HG03439 (cell line): ENCODE data around the gene UGT1A5.

ENCODE experiments used
- ATAC-seq: cut with Tn5 transposase; IDR thresholded peaks from one replicate; pipeline ENCODE4 v1.9.1; 2021; ENCODE audit warnings: mild to moderate bottlenecking, moderate library complexity; ENCODE audit not compliant: unreplicated experiment

The UGT1A5 gene

DNA sequence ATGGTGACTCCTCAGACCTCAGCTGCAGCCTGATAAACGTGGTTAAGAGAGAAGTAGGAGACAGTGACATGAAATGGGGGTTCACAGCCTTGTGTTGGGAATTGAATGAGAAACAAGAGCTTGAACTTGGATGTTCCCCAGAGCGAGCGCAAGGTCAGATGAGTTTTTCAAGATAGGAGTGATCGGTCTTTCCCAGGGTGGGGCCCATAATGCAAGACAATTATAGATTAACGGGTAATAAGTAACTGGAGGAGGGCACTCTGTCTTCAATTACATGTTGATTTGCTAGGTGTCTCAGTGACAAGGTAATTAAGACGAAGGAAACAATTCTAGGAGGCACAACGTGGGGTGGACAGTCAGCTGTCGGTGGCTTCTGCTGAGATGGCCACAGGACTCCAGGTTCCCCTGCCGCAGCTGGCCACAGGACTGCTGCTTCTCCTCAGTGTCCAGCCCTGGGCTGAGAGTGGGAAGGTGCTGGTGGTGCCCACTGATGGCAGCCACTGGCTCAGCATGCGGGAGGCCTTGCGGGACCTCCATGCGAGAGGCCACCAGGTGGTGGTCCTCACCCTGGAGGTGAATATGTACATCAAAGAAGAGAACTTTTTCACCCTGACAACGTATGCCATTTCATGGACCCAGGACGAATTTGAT lies at the start of gene UGT1A5:
TSS of gene UGT1A5 (plus strand) at position 297 of the 651 bp plus-strand sequence. CDS start at position 382, 85 bp downstream.
- no peak for ATAC-seq

DNA sequence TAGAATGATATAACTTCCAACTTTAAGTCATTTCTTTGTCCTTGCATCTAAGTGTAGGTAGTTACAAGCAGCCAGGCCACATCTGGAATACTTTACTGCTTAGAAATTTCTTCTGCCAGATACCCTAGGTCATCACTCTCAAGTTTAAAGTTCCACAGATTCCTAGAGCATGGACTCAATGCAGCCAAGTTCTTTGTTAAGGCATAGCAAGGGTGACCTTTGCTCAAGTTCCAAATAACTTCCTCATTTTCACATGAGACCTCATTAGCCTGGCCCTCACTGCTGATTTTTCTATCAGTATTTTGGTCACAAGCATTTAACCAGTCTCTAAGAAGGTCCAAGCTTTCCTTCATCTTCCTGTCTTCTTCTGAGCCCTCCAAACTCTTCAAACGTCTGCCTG lies 48.8 kb upstream of the UGT1A5 start:
- no peak for ATAC-seq

DNA sequence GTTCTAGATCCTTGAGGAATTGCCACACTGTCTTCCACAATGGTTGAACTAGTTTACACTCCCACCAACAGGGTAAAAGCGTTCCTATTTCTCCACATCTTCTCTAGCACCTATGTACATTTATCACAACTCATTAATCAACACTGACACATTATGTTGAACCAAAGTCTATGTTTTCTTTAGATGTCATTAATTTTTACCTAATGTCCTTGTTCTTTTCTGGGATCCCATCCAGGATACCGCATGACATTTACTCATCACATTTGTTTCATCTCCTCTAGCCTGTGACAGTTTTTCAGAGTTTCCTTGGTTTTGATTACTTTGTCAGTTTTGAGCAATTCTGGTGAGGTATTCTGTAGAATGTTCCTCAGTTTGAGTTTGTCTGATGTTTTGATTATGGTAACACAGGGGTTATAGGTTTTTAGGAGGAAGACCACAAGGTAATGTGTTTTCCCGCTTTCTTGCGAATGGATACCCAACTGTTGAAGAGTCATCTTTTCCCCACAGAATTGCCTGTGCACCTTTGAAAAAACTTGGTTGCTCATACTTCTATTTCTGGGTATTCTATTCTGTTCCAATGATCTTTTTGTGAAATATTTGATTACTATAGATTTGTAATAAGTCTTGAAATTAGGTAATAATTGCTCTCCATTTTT lies 44.0 kb upstream of the UGT1A5 start:
- no peak for ATAC-seq

DNA sequence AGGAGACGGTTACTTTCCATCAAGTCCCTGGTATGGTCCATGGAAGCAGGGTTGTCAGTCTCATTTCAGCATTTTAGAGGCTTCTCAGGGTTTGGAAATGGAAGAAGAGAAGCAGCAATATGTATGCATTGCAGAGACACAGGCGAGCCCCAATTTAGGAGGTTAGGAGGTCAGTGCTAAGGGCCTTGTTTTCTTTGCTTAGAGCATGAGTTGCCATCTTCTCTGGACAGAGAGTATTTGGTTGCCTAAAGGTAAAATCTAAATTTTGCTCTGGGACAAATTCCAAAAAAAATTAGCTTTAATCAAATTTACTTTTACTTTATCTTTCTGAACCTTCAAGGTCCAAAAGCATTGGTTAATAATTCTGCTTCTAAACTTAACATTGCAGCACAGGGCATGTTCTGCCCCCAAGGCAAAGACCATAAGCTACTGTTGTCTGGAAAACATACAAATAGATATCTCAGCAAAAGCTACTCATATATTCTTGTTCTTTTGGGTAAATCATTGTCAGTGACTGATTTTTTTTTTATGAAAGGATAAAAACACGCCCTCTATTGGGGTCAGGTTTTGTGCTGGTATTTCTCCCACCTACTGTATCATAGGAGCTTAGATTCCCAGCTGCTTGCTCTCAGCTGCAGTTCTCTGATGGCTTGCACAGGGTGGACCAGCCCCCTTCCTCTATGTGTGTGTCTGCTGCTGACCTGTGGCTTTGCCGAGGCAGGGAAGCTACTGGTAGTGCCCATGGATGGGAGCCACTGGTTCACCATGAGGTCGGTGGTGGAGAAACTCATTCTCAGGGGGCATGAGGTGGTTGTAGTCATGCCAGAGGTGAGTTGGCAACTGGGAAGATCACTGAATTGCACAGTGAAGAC lies 41.2 kb upstream of the UGT1A5 start, which contains the start of gene UGT1A9:
TSS of gene UGT1A9 (plus strand) at position 609 of the 872 bp plus-strand sequence. CDS start at position 646, 37 bp downstream.
- no peak for ATAC-seq

DNA sequence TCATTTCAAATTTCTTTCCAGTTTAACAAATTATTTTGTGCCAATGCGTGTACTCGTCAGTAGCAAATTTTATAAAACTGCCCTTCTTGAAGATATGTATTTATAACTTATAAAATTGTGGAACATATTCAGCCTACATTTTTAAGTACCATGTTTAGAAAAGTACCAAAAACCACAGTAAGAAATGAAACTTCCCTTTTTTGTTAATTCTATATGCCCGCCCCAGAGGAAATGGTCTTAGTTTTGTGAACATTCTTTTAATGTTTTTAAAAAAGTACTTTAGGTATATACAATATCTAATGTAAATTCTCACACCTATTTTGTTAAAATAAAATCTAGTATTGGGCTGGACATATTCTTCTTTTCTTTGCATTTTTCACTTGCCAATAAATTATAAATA lies 39.8 kb upstream of the UGT1A5 start:
- ATAC-seq, result no peak

DNA sequence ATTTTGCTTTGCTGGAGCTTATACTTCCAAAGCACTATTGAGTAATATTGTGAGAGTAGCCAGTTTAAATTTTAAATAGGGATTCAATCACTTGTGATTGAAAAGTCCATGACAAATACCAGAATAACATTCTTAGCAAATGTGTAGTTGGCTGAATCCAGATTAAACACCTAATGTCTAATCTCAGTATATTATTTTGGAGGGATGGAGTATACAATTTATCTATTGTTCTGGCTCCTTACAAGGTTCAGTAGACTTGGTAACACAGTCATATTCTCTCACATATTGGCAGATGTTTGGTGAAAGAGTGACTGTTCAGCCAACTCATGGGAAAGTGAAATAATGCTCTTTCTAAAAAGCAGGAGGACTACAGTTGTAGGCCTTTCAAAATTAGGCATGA lies 38.8 kb upstream of the UGT1A5 start:
- ATAC-seq, result no peak

DNA sequence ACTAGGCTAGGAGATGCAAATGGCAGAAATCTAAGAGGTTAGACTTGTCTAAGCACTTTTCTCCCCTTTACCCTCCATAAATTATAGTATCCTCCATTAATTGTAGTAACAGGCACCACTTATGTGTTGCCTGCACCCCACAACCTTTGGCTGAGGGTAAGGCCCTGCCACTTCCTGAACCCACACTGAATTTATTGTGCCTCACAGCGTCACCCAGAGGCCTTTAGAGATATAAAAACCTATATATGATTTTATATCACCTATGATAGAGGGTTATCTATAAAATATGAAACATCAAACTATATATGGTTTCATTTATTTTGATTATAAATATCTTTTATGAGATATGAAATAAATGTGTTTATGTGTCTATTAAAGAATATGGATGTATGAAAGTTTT lies 38.4 kb upstream of the UGT1A5 start:
- no peak for ATAC-seq

DNA sequence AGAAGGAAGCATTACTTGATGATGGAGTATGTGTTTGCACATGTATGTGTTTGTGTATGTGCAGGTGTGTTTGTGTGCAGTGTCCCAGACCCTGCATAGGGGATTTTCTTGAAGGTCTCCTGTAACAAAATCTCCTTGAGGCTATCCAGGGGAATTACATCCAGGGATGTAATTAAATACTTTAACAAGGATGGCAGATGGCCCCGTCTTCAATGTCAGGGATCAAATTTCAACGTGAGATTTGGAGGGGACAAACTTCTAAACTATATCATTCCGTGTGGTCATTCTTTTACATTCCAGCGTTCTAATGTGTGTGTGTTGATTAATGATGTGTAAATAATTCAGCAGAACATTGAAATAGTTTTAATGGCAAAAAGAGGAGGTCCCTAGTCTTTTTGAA lies 37.7 kb upstream of the UGT1A5 start:
- no peak for ATAC-seq

DNA sequence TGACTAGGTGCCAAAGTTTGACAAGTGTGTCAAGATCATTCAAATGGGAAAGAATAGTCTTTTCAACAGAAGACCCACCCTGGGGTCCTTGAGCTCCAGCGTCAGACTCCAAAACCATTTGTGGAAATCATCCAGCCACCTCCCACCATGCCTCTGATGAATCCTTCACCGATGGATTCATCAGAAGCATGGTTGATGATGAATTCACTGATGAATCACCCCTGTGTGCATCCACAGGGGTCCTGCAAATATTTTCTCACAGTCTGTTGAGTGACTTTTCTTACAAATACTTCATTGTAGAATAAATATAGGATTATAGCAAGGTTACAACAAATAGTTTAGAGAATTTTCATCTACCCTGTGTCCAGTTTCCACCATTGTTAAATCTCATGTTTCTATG lies 36.7 kb upstream of the UGT1A5 start:
- no peak for ATAC-seq

DNA sequence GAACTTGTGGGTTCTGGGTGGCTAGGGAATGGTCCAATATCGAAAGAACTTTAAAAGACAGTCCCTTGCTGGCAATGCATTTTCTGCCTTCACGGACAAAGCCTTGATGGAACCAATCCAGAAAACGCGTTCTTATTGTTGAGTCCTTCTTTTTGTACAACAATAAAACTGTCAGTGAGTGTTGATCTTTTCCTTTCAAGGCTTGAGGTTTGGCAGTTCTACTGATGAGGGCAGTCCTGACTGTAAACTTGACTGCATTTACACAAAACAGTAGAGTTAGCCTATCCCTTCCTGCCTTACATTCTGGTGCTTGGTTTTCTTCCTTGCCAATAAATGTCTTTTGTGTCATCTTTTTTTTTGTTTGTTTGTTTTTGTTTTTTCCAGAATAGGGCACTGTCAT lies 33.5 kb upstream of the UGT1A5 start:
- no peak for ATAC-seq

DNA sequence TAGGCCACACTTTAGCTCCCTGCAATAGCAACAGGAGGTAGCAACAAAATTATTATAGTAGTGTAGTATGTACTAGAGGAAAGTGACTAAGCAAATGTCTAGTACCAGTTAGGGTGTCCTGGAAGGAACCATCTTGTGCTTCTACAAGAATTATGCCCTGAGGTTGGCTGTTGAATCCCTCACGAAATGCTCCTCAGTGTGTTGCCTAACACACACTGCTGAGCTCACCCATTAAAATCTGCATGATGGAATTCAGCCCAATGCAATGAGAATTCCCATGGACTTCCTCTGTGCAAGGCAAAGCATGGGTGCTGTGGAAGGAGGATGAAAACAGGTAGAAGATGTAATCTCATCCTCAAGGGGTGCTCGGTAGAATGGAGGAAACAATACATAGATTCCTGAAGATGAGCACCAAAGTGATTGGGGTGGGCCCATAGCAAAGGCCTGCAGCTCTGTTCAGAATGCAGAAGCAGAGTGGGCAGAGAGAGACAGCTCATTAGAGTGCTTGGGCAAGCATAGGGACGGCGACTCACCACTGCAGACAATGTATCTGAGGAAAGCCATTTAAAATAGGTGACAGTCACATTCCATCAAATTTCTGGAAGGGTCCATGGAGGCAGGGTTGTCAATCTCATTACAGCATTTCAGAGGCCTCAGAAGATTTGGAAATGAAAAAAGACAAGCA lies 32.2 kb upstream of the UGT1A5 start:
- ATAC-seq, result no peak

DNA sequence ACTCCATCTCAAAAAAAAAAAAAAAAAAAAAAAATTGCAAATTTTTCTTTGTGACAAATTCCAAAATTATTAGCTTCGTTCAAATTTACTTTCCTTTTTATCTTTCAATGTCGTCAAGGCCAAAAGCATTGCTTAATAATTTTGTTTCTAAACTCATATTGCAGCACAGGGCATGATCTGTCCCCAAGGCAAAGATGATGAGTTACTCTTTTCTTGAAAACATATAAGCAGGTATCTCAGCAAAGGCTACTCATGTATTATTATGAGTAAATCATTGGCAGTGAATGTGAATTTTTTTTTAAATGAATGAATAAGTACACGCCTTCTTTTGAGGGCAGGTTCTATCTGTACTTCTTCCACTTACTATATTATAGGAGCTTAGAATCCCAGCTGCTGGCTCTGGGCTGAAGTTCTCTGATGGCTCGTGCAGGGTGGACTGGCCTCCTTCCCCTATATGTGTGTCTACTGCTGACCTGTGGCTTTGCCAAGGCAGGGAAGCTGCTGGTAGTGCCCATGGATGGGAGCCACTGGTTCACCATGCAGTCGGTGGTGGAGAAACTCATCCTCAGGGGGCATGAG lies 31.1 kb upstream of the UGT1A5 start, which contains the start of gene UGT1A7:
TSS of gene UGT1A7 (plus strand) at position 381 of the 579 bp plus-strand sequence. CDS start at position 418, 37 bp downstream.
- no peak for ATAC-seq

DNA sequence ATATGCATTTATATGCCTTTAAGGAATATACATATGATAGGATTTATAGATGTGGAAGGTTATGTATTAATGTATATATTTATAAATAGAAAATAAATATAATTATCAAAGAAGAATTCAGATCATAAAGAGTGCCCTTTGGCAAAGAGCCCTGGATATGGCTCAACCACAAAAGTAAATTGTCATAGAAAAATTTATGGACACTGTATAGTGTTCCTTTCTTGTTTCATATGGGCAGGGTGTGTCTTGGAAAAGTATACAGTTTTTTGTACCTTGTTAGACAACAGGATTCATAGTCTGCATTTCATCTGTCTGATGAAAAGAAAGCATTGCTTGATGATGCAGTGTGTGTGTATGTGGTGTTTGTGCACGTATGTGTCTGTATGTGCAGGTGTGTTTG lies 28.1 kb upstream of the UGT1A5 start:
- ATAC-seq, result no peak

DNA sequence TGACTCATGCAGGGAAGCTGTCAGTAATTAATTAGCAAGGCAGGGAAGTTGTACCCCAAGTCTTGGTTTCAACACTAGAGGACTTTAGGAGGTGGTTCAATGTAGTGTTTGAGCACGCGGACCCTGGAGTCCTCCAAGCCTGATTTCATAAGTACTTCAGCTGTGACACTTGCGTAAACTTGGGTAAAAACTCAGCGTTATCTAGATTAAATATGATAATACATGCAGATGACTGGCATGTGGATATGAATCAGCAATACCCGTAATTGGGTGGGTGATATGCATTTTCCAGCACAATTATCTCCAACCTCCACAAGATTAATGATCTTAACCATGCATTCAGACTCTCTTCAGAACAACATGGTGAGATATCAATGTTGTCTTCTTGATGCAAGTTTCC lies 25.8 kb upstream of the UGT1A5 start:
- ATAC-seq, result no peak

DNA sequence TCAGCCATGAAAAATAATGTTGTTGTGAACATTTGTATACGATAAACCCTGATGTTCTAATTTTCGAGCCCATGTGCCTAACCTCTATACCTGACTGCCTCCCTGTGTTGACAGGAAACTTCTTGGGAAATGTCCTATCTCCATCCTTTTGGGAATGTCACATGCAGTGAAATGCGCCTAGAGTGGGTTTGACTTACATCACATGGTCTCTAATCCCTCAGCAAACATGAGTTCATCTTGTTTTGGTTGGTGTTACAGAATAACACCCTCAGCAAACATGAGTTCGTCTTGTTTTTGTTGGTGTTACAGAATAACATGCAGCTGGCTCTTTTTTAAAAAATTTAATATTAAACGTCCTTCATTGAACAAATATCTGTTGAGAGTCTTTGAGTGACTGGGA lies 24.4 kb upstream of the UGT1A5 start:
- ATAC-seq, result no peak

DNA sequence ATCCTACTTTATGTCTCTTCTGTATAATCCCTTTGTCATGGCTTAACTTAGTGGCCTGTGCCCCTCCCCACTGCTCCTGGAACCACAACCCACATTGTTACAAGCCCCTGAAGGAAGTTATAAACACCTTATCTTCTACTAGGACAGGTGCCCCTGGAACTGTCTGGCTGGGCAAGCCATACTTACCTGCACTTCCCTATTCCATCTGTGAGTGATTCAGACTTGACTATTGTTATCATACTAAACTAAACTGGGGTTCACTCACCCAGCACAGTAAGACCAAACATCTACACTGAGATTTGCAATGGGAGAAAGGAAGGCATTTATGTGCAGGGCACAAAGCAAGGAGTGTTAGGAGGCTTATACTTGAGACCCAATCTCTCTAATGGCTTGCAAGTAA lies 23.7 kb upstream of the UGT1A5 start:
- no peak for ATAC-seq

DNA sequence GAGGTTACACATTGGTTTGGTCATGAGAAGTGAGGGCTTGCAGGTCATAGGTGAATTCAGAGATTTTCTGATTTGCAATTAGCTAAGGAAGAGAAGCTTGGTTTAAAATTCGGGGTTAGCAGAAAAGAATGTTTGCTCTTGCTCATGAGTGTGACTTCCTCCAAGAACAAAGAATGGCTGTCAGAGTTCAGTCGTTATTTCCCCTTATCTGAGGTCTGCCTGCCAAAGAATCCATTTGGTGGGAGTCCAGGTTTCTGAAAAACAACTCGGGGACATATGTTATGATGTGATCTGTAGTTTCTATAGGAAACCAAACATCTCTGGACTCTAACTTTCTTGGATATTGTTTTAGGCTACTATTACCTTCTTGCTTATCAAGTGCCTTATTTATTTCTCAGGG lies 23.2 kb upstream of the UGT1A5 start:
- no peak for ATAC-seq

DNA sequence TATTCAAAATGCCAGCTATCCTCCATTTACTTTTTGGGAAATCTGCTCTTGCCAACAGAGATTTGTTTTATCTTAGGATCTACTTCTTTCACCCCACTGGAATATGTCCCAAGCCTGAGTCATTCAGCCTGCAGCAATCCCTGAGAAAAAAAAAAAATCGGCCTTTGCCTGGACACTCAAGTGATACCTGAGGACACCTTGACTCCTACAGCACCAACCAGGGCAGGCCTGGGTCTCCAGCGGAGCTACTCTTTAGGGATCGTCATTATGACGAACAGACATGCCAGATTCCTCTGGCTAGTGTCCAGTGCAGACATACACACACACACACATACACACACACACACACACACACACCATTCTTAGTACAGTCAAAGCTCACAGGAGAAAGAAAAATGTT lies 22.3 kb upstream of the UGT1A5 start:
- ATAC-seq, result no peak

DNA sequence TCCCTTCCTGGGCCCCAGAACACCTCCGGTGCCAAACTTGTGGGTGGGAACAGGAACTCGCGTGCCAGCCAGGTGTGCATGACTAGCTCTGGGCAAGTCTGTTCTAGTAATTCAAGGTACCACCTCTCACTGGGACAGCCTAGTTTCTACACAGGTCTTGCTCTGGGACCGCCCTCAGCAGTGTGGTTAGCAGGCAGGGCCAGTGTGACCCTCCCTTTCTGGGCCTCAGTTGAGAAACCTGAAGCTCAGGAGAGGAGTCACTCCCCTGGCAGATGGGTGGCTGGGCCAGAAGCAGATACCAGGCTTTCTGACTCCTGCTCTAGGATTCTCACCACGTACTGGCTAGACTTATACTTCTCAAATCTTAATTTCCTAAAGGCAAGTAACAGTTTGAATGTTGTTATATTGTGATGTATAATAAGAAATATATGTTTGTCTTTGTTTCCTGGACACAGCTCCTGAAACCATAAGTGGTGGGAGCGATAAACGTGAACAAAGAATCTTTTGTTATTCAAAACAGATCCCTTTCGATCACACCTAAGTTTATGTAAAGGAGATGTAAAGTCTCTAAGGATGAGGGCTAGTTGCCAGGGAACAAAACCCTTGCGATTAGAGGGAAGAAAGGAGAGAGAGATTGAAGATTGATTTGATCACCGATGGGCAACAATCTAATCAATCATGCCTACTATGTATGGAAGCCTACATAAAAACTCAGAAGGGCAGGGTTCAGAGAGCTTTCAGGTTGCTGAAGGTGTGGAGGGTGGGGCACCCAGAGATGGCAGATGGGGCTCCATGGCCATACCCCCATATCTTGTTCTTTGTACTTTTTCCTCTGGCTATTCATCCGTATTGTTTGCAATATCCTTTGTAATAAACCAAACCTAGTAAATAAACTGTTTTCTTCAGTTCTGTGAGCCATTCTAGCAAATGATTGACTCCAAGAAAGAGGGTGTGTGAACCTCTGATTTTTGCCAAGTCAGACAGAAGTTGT lies 21.0 kb upstream of the UGT1A5 start:
- ATAC-seq, result no peak

DNA sequence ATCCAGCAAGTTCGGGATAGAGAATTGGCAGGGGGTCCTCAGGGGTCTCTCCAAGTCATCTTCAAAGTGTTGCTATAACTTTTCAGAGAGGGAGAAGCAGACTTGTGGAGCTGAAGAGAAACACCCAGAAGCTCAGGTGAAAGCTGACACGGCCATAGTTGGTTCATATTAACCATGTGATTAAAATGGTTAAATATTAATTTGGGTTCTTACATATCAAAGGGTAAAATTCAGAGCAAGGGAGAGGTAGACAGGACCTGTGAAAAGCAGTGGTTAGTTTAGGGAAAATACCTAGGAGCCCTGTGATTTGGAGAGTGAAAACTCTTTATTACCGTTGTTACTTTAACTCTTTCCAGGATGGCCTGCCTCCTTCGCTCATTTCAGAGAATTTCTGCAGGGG lies 20.1 kb upstream of the UGT1A5 start, which contains the start of gene UGT1A6:
TSS of gene UGT1A6 (plus strand) at position 243 of the 400 bp plus-strand sequence. CDS start at position 358, 115 bp downstream.
- ATAC-seq, result no peak
